HG03280 (cell line): Measurements from ENCODE around the gene KLF16.
A peak's percentile ranks its signal among the peaks of the same experiment; 100 is the strongest.
"Not testable (repeated sequence)": the region's sequence is repeated elsewhere in the genome, so short reads cannot be mapped to it uniquely, and the experiment has no call there.

Source experiments
- ATAC-seq: cut with Tn5 transposase; IDR thresholded peaks from one replicate; pipeline ENCODE4 v1.9.1; 2021; ENCODE audit warnings: mild to moderate bottlenecking, moderate library complexity; ENCODE audit not compliant: unreplicated experiment

KLF16 gene

DNA sequence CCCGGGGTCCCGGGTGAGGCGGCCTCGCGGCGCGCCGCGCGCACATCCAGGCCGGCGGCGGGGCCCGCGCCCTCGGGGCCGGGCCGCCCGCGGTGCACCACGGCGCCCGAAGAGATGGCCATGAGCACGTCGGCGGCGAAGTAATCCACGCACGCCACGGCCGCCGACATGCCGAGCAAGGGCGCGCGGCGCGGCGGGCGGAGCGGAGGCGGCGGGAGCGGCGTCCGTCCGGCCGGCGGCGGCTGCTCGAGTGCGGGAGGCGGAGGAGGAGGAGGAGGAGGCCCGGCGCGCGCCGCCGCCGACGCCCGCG is at the start of gene KLF16:
TSS of gene KLF16 (minus strand) at position 252 of the 310 bp plus-strand sequence. CDS start at position 170, 82 bp downstream.
- ATAC-seq, result no peak

DNA sequence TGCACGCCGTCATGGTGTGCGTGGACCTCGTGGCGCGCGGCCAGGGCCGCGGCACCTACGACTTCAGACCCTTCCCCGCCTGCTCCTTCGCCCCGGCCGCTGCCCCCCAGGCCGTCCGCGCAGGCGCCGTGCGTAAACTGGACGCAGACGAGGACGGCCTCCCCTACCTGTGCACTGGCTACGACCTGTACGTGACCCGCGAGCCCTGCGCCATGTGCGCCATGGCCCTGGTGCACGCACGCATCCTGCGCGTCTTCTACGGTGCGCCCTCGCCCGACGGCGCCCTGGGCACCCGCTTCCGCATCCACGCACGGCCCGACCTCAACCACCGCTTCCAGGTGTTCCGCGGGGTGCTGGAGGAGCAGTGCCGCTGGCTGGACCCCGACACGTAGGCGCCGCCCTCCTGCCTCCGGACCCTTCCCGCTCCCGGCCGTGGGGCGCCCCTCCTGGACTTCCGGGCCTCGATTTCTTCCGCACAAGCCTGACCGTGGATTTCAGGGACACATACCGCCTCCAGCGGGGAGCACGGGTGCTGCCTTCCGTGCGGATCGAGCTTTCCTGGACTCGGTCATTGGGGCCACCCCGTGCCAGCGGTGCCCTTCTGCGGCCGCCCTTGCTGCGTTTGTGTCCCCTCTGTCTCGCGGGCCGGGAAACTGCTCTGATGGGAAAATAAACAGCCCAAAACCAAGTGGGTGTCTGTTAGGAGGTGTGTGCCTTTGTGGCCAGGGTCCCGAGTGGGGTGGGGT is 49.6 kb upstream of the KLF16 start:
- ATAC-seq, result no peak

- no peak for ATAC-seq
These were observed 48.6 kb upstream of the KLF16 start for GRCh38 chr19:1911995-1912394.

DNA sequence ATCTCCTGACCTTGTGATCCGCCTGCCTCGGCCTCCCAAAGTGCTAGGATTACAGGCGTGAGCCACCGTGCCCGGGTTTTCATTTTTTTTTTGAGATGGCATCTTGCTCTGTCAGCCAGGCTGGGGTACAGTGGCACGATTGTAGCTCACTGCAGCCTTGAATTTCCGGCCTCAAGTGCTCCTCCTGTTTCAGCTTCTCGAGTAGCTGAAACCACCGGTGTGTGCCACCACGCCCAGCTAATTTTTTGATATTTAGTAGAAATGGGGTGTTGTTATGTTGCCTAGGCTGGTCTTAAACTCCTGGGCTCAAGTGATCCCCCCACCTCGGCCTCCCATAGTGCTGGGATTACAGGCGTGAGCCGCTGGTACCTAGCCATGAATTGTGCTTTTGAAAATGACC is 47.7 kb upstream of the KLF16 start:
- ATAC-seq, result no peak

DNA sequence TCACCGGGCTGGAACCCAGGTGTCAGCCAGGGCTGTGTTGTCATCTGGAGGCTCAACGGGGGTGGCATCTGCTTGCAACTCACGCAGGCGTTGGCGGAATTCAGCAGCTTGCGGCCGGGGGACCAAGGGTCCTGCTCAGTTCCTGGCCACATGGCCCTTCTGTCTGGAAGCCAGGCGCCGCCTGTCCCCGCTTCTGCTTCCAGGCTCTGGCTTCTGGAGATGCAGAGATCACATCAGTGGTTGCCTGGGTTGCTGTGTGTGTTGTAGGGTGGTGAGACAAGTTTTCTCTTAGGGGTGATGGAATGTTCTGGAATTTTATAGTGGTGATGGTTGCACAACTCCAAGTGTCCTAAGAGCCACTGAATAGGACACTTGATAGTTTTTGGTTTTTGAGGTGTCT is 46.8 kb upstream of the KLF16 start:
- ATAC-seq, result no peak

GRCh38 chr19:1909761-1910080 is 46.3 kb upstream of the KLF16 start:
- no peak for ATAC-seq

GRCh38 chr19:1908364-1908678 is 44.9 kb upstream of the KLF16 start:
- no peak for ATAC-seq

- no peak for ATAC-seq
These were observed 44.4 kb upstream of the KLF16 start for GRCh38 chr19:1907563-1908363.

DNA sequence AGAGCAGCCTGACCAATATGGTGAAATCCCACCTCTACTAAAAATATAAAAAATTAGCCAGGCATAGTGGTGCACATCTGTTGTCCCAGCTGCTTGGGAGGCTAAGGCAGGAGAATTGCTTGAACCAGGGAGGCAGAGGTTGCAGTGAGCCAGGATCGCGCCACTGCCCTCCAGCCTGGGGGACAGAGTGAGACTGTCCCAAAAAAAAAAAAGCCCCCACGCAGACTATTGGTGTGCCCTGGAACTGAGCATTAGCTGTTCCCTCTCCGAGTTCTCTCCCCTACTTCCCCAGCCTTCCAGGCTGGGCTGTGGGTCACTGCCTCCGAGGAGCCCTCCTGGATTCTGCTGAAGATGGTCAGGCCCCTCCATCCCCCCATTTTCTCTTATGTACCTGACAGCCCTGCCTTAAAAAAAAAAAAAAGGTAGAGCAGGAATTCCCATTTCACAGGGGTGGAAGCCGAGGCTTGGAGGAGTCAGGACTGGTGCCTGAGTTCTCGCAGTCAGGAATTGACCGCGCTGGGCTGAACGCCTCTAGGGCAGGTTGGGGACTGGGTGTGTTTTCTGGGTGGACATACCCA is 43.7 kb upstream of the KLF16 start:
- no peak for ATAC-seq

DNA sequence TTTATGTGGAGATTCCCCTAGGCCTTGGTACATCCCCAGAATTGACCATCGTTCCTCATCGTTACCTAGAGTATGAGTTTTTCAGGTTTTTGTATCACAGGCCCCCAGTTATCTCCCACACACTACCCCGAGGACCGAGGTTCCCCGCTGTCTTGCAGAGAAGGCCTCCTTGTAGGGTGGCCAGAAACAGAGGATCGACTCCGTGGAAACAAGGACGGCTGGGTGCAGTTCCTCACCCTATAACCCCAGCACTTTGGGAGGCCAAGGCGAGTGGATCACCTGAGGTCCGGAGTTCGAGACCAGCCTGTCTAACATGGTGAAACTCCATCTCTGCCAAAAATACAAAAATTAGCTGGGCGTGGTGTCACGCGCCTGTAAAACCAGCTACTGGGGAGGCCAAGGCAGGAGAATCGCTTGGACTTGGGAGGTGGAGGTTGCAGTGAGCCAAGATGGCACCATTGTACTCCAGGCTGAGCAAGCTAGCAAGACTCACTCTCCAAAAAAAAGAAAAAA is 42.5 kb upstream of the KLF16 start:
- no peak for ATAC-seq

- ATAC-seq, result peak; percentile 87
These were observed 41.9 kb upstream of the KLF16 start, which contains the start of the genes ADAT3 and SCAMP4 for GRCh38 chr19:1905110-1905862. Gene ADAT3, plus strand, starts transcription at chr19:1905399. Its CDS starts 6,649 bp downstream, at chr19:1912048. Gene SCAMP4, plus strand, starts transcription at chr19:1905399. Its CDS starts 9,621 bp downstream, at chr19:1915020.

- no peak for ATAC-seq
These were observed 41.4 kb upstream of the KLF16 start for GRCh38 chr19:1904860-1905109.

GRCh38 chr19:1902923-1903322 is 39.5 kb upstream of the KLF16 start:
- no peak for ATAC-seq

GRCh38 chr19:1901940-1902404 is 38.6 kb upstream of the KLF16 start:
- ATAC-seq, result no peak

DNA sequence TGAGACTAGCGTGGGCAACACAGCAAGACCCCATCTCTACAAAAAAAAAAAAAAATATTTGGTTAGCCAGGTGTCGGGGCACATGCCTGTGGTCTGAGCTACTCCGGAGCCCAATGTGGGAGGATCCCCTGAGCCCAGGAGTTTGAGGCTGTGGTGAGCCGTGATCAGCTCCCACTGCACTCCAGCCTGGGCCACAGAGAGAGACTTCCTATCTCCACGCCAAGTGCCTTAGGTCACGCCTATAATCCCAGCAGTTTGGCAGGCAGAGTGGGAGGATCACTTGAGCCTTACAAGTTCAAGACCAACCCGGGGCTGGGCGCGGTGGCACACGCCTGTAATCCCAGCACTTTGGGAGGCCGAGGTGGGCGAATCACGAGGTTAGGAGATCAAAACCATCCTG is 33.1 kb upstream of the KLF16 start:
- ATAC-seq, result no peak

- ATAC-seq, result no peak
These were observed 30.4 kb upstream of the KLF16 start for GRCh38 chr19:1893791-1894190.

- ATAC-seq, result no peak
These were observed 26.5 kb upstream of the KLF16 start for GRCh38 chr19:1889907-1890306.

- ATAC-seq, result no peak
These were observed 25.0 kb upstream of the KLF16 start for GRCh38 chr19:1888385-1888784.

DNA sequence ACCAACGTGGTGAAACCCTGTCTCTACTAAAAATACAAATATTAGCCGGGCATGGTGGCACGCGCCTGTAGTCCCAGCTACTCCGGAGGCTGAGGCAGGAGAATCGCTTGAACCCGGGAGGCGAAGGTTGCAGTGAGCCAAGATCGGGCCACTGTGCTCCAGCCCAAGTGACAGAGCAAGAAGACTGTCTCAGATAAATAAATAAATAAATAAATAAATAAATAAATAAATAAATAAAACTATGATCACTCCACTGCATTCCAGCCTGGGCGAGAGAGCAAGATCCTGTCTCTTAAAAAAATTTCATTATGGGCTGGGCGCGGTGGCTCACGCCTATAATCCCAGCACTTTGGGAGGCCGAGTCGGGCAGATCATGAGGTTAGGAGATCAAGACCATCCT is 23.0 kb upstream of the KLF16 start:
- not testable (repeated sequence) for ATAC-seq

DNA sequence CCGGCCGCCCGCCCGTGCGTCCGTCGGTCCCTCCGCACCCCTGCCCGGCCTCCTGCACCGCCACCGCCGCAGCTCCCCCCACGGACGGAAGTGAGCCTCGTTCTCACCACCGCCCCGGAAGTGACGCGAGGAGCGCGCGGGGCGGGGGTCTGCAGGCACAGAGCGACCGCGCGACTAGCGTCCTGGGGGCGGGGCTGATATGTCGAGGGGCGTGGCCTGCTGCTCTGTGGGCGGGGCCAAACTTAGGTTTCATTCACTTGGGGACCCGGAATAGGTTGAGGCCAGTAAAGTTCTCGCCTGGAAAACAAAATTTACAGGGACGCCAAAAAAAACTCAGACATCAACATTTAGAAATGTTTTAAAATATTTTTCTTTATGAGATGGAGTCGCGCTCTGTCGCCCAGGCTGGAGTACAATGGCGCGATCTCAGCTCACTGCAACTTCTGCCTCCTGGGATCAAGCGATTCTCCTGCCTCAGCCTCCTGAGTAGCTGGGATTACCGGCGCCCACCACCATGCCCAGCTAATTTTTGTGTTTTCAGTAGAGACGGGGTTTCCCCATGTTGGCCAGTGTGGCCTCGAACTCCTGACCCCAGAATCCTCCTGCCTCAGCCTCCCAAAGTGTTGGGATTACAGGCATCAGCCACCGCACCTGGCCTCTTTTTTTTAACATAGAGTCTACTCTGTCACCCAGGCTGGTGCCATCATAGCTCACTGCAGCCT is 22.2 kb upstream of the KLF16 start, which contains the start of gene ABHD17A:
TSS of gene ABHD17A (minus strand) at position 99 of the 722 bp plus-strand sequence. CDS start 3,930 bp downstream, outside the sequence.
- ATAC-seq, result peak; percentile 93
